CD4-positive, alpha-beta T cell treated with Interferon alpha-2 for 1 hour (primary cell): ENCODE data around the gene BRINP3.

Experiments
- DNase-seq, 2 donors: peaks; one replicate each; pipeline ENCODE4 v3.0.0-alpha.2; 2020 to 2022

Gene BRINP3

DNA sequence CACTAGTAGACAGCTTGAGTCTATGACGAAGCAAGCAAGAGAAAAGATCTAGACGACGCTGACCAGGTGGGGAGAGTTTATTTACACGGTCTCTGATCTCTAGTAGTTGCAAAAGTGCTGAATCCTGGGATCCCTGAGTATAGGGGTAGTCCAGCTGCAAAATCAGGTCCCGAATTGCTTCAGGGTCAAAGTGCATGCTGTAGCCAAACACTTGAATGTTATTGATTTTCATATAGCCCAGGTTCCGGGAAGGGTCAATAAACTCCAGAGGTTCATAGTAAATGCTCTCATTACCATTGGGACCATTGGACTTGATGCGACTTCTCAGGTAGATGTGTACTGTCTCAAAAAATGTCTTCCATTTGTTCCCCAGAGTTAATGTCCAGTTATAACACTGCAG is 379.6 kb downstream of the BRINP3 start:
- no peak for DNase-seq

DNA sequence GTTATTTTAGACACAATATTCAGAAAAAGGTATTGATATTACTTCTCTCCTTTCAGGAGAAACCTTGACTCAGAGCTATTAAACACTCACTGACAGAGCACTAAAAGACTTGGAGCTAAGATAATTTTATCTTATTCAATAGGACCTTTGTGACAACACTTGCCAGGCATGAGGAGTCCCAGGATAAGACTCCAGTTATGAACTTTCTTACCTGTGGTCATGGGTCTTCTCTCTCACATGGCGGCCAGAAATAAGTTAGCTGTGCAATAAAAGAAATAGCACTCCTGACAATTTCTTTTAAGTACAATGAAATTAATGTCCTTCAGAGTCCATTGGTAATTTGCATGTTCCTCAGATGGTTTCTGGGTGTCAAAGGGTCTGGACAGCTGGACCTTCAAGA is 382.1 kb downstream of the BRINP3 start:
- DNase-seq: no peak

DNA sequence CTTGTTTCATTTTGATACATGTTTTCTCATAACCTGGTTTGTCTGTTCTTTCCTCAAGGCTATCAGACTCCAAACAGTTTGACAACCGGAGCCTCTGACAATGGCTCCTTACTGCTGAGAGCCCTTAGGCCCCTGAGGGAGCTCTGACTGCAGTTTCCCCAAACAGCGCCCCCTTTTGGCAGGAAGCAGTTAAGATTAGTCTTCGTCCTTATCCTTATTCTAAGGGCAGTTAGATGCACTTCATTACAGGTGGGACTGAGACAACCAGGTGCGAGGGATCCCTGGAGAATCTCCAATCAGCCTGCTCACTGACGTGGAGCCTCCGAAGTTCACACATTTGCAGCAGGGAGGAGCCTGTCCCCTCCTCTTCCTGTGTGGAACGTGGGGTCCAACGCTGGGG is 393.1 kb downstream of the BRINP3 start:
- DNase-seq: no peak

DNA sequence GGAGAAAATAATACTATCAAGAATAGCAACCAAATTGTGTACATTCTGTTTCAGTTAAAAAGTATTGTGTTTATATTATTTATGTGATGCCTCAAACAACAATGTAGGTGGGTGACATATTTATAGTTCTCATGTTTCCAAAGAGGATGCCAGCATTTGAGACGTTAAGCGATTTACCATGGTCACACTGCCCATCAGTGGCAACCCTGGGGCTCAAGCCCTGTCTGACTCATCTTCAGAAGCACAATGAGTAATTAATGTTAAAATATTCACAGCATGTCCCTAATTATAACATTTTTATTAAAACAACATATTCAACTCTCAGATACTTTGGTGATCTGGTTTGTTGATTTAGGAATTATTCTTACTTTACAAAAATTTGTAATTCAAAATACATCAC is 409.4 kb downstream of the BRINP3 start:
- DNase-seq: no peak

DNA sequence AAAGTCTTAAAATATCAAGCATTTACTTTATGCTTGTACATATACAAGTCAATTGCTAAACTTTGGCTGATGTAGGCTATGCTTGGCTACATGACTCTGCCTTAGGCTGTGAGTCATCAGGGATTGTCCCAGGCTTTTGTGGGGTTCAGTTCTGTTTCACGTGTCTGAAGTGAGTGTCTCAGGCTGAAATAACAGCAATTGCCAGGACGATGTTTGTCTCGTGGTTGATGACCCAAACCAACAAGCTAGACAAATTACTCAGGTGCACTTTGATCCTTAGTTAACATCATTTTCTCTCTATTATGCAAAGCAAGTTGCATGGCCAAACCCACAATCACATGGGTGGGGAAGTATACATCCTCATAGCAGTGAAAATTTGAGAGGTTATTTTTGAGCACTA is 410.1 kb downstream of the BRINP3 start:
- DNase-seq: no peak

DNA sequence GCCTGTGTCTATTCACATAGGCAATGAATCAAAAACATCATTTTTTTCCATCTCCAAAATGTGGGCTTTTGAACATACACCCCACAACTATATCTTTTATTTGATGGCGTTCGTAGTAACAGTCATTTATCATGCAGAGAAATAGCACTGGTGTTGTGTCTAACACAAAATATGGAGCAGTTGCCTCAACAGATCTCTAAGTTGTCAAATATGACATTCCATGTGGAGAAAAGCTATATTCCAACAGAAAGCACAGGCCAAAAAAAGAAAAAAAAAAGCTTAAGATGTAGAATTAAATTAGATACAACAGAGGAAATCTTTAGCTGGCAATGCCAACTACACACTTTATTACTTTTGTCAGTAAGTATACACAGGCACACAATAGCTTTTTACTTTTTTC is 411.7 kb downstream of the BRINP3 start:
- no peak for DNase-seq

DNA sequence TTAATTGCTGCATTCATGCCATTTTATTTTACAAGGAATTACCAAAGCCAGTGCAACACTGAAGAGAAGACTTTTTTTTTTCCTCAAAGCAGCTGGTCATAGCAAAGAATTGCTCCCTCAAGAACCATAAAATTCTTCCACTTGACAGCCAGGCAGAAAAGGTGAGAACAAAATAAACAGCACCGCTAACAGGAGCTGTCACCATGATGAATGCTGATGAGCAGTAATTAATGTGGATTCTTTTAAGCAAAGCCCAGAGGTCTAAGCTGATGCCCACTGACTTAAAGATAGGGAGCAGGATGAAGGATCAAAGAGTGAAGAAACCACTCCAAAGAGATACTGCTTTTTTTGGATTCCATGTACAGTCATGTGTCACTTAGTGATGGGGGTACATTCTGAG is 428.4 kb downstream of the BRINP3 start:
- DNase-seq: no peak
